ENCODE measurements around the gene ZNF276. TPM values are rescaled to one million over a fixed set of nuclear protein-coding genes. Genes with fewer than 3 reads are reported as not detected.
A peak's percentile ranks its signal among the peaks of the same experiment; 100 is the strongest.

The ZNF276 gene
- total RNA-seq, 4 donors from 2014 or later = 18.1 to 43.3 (median 34.1) TPM

DNA sequence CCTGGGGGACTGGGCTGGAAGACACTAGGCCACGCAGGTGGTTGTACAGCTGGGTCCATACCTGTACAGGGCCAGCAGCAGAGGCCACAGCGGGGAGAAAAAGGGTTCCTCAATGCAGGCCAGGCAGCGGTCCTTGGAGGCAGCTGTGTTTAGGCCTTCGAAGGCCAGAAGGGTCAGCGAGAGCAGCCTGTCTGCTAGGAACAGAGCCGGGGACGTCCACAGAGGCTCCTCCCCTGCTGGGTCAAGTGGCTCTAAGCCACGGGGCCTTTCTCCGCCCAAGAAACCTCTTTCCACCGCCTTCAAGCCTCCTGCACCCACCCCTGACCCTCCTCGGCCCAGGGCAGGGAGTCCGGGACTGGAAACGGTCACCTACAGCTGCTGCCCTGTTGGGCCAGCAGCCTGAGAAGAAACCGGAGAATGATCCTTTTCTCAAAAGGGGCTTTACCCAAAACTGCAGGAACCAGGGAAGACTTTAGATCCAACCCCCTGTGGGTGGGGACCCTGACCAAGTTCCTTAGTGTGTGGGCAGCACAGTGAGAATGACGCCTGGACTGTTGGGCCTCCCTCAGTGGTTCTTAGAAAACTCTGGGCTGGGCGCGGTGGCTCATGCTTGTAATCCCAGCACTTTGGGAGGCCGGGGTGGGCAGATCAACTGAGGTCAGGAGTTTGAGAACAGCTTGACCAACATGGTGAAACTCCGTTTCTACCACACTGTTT lies 11.5 kb upstream of the ZNF276 start:
- DNase-seq = no peak
- Histone ChIP-seq H3K4me3 (no peak overlapping the region), H3K36me3 (peaks cover 0 to 21% (median 0%) of the 10 kb centered on the region in 3 donors), H3K27ac (no peak overlapping the region), H3K27me3 (peaks cover 0 to 9% (median 0%) of the 10 kb centered on the region in 4 donors), H3K4me1 (peaks cover 7 to 39% (median 14%) of the 10 kb centered on the region in 3 donors), H3K9me3 (no peaks in the 10 kb centered on the region)
- intact Hi-C loops (cut with DNase I) = loop anchor here (5.0 to 10.0 kb wide), 3 partner anchors 47 to 147 kb away; no protein-coding TSS in a partner anchor
- TF ChIP-seq CTCF (IDR thresholded peaks at IDR 0.05) = no peak
- TF ChIP-seq POLR2A (IDR thresholded peaks at IDR 0.05) = no peak
- WGBS, 2 donors = 87 to 89% methylated on average over 4 to 8 of the region's 19 CpGs

GRCh38 chr16:89710709-89711564 lies 10.4 kb upstream of the ZNF276 start:
- H3K36me3 ChIP-seq = peaks cover 0 to 22% (median 0%) of the 10 kb centered on the region in 3 donors
- DNase-seq = no peak
- H3K27me3 ChIP-seq = peaks cover 0 to 7% (median 0%) of the 10 kb centered on the region in 4 donors
- 79% methylated on average over 11 of the region's 63 CpGs; no CpG with 5 or more reads in 1 of the 2 donors for WGBS, 2 donors
- intact Hi-C loops (cut with DNase I) = no loop called here
- H3K9me3 ChIP-seq = no peaks in the 10 kb centered on the region
- H3K4me3 ChIP-seq = no peak overlapping the region
- no peak for TF ChIP-seq CTCF (IDR thresholded peaks at IDR 0.05)
- TF ChIP-seq POLR2A (IDR thresholded peaks at IDR 0.05) = no peak
- peaks cover 7 to 33% (median 14%) of the 10 kb centered on the region in 3 donors for H3K4me1 ChIP-seq
- H3K27ac ChIP-seq = no peak overlapping the region

DNA sequence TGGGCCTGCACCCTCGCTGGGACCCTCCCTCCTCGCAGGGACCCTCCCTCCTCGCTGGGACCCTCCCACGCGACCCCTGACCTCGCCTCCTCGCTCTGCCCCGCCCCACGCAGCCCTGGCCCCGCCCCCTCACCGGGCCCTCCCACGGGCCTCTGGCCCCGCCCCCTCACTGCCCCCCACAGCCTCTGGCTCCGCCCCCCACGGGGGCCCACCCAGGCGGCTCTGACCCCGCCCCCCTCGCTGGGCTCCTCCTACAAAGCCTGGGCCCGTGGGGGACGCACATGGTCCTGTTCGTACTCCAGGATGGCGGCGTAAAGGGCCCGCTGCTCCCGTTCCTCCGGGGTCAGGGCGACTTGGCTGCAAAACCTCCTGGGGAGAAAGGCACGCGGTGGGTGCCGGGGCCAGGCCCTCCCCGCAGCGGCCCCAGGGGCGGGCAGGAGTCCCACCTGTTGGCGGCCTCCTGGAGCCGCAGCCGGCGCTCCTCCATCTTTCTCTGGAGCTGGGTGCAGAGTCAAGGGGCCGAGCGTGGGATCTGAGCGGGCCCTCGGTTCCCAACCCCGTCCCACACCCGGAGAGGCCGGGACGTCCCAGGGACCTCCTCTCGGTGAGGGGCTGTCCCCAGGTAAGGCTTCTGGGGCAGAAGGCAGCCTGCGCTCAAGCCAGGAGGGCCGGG lies 9.6 kb upstream of the ZNF276 start:
- Histone ChIP-seq H3K36me3 (peaks cover 0 to 29% (median 0%) of the 10 kb centered on the region in 3 donors), H3K27me3 (peaks cover 0 to 7% (median 0%) of the 10 kb centered on the region in 4 donors), H3K9me3 (no peaks in the 10 kb centered on the region), H3K27ac (peak overlapping the region in 3 of 4 donors; percentile 22 to 58 (median 41)), H3K4me1 (peaks cover 7 to 25% (median 14%) of the 10 kb centered on the region in 3 donors), H3K4me3 (peak overlapping the region; percentile 41 to 67 (median 56))
- WGBS, 2 donors = no CpG with 5 or more reads among the region's 48 CpGs
- TF ChIP-seq CTCF (IDR thresholded peaks at IDR 0.05) (no peak), POLR2A (IDR thresholded peaks at IDR 0.05) (no peak)
- no peak for DNase-seq
- intact Hi-C loops (cut with DNase I) = no loop called here

- peak overlapping the region in 3 of 4 donors; percentile 22 to 58 (median 41) for H3K27ac ChIP-seq
- H3K4me1 ChIP-seq = peaks cover 7 to 25% (median 14%) of the 10 kb centered on the region in 3 donors
- TF ChIP-seq CTCF (IDR thresholded peaks at IDR 0.05) = no peak
- no peak for TF ChIP-seq POLR2A (IDR thresholded peaks at IDR 0.05)
- H3K27me3 ChIP-seq = peaks cover 0 to 7% (median 0%) of the 10 kb centered on the region in 4 donors
- intact Hi-C loops (cut with DNase I) = no loop called here
- H3K36me3 ChIP-seq = peaks cover 0 to 28% (median 0%) of the 10 kb centered on the region in 3 donors
- no peak for DNase-seq
- no peaks in the 10 kb centered on the region for H3K9me3 ChIP-seq
- H3K4me3 ChIP-seq = peak overlapping the region; percentile 41 to 67 (median 56)
- WGBS, 2 donors = 12 to 19% methylated on average over 5 to 7 of the region's 22 CpGs
Measured at GRCh38 chr16:89712274-89712781, 9.0 kb upstream of the ZNF276 start.
